Stimulated activated CD8-positive, alpha-beta memory T cell treated with anti-CD3 and anti-CD28 coated beads, Interleukin-4, amount 100 ng/mL, for 1 hour (primary cell): ENCODE results near the gene PPM1F.

ENCODE experiments used
- DNase-seq, 2 donors: peaks; one replicate each; pipeline ENCODE4 v3.0.0-alpha.2; 2020; ENCODE audit warnings: low read depth in 2 of 2, low spot score in 1 of 2

Gene PPM1F

GRCh38 chr22:21961127-21961867 lies 8.6 kb upstream of the PPM1F start:
- no peak for DNase-seq

GRCh38 chr22:21960200-21961126 lies 7.8 kb upstream of the PPM1F start:
- no peak for DNase-seq

- no peak for DNase-seq
These were observed 6.8 kb upstream of the PPM1F start for GRCh38 chr22:21959274-21960074.

- DNase-seq = no peak
These were observed 6.0 kb upstream of the PPM1F start for GRCh38 chr22:21958360-21959273.

GRCh38 chr22:21951931-21952465 lies 650 bp downstream of the PPM1F start:
- DNase-seq = no peak

DNA sequence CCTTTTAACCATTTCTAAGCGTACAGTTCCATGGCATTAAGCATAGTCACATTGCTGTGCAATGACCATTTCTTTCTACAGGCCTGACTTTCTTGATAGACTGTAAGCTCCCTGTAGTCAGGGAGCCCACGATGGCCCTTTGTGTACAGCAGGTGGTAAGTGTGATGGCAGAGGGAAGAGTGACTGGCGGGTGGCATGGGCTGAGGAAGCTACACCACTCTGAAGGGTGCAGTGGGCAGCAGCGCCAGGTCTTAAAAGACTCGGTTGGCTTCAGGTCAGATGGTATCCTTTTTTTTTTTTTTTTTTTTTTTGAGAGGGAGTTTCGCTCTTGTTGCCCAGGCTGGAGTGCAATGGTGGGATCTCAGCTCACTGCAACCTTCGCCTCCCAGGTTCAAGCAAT lies 1.6 kb downstream of the PPM1F start:
- DNase-seq = no peak

DNA sequence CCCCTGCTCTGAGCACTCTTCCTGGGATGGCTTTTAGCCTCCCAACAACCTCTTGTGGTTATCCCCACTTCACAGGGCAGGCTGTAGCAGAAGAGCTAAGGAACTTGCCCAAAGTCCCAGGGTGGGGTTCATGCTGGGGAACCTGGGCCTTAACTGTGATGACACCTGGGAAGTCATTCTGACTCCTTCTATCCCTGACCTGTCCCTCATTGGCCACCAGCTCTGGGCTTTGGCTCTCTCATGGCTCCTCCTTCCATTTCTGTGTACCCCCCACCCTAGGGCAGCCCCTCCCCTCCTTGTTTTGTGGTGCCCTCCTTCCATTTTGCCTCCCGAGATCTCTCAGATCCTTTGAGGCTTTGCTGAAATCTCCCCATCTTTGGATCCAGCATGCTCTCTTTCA lies 2.7 kb downstream of the PPM1F start:
- no peak for DNase-seq

- no peak for DNase-seq
These were observed 3.1 kb downstream of the PPM1F start for GRCh38 chr22:21949569-21949918.

DNA sequence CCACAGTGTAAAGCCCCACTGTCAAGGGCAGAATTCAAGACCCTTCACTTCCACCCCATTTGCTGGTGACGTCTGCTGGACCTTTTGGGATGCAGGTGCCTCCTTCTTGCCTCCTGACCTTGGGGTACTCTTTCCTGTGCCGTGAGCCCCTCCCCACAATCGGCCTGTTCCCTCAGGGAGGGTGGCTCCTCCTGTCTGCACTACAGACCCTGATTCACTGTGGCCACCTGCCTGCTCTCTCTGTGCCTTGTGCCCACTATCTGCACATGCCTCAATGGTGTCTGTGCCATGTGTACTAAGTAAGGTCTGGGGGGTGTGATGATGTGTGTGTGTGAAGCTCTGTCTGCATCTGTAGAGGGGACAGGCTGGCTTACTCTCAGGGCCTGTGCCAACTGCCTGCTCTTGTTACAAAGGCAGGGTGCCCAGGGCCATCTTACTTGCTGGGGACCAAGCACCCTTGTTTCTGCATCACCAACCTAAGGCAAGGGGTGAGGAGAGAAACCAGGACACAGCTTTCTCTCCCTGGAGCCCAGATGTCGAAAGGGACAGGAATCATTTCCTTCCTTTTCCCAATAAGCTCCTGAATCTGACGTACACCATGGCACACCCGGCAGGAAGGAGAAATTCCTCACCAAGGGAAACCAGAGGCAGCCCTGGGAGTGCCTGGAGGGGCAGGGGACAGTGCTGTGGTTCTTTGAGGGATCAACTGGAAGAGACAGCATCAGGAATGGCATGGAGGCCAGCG lies 3.7 kb downstream of the PPM1F start:
- no peak for DNase-seq

DNA sequence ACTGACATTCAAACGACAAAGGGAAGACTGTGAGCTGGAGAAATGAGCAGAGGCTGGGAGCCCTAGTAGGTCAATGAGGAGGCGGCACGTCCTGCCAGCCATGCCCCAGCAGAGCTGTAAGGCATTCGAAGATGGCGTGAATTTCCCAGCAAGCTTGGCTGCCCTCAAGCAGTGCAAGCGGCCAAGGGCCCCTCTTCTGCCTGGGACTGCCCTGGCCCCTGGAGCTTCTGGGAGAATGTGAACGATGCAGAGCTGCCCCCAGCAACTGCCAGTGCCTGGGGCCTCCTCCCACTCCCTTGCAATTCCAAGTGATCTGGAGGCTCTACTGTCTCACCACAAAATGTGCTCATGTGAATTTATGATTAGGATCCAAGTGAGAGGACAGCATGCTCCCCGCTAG lies 4.3 kb downstream of the PPM1F start:
- no peak for DNase-seq

GRCh38 chr22:21947040-21948014 lies 5.3 kb downstream of the PPM1F start:
- DNase-seq = no peak

DNA sequence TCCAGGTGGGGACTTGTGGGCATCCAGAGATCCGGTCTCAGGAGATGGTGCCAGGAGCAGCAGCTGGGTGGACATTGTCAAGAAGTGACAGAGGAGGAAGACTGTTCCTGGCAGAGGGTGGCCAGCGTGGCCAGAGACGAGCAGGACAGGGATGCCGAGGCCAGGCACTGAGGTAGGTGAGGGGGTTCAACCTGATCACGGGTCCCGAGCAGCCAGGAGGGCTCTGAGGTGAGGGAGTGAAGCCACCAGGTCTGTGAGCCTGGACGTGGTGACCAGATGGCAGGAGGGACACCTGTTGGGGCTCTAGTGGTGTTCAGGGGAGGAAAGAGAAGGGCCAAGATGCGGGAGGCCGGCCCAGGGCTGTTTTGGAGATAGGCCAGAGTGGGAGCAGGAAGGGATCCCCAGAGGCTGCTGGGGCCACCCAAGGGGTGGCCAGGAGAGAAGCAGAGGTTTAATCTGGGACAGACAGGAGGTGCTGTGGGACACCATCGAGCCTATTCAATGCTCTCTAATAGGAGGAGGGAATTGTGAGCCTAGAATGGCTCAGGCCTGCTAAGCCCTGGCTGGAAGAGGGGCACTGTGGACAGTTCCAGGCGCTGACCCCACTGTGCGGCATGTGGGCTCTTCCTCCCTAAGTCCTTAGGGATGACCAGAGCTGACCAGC lies 6.3 kb downstream of the PPM1F start:
- no peak for DNase-seq

- DNase-seq = no peak
These were observed 7.0 kb downstream of the PPM1F start for GRCh38 chr22:21945453-21946261.

- DNase-seq = no peak
These were observed 7.8 kb downstream of the PPM1F start for GRCh38 chr22:21944871-21945270.

DNA sequence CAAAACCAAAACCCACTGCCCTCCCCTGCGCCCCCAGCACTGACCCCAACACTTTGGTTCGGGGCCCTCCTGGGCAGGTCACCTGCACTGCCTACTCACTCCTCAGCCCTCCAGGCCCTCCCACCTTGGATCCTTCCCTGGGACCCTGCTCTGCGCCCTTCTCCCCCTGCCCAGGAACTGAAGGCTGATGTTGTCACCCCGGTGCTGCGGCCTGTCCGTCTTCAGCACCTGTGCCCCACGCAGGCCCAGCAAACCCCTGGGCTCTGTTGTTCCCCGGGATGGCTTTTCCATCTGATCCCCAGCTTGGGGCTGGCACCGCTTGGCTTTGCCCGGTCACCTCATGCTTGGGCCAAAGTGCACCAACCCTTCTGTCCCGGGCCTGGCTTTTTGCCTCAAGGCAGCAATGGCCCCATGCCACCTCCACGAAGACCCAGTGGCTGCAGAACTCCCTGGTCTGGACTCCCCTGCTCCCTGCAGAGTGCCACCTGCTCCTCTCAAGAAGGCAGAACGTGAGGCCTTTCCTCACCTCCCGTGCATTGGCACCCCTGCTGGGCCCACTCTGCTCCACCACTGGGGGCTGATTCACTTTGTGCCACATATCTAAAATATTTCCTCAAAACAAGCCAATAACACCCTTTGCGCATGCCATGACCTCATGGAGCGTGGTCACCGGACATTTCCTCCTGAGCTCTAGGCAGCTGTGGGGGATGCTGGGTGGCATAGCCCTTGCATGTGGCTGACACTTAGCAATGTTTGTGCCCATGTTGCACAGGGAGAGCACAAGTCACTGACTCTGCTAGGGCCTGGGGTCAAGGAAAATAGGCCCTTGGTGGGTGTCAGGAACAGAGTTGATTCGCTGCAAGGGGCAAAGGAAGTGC lies 8.8 kb downstream of the PPM1F start:
- DNase-seq = no peak
